RCC 7860 (cell line): ENCODE measurements around the gene FKRP.

Source experiments
- DNase-seq: peaks from one replicate; pipeline ENCODE4 v3.0.0-alpha.2; 2015; ENCODE audit warnings: low spot score
- FAIRE-seq: peaks from 2 replicates; lab custom pipeline; 2012; peaks lifted over from hg19 to GRCh38; lab: Jason Lieb, UNC

Gene FKRP

GRCh38 chr19:46718934-46719622, 26.8 kb upstream of the FKRP start:
- no peak for FAIRE-seq
- DNase-seq: no peak

- DNase-seq (no peak), FAIRE-seq (no peak)
Measured at GRCh38 chr19:46719629-46720502, 26.0 kb upstream of the FKRP start.

- FAIRE-seq (no peak), DNase-seq (no peak)
Measured at GRCh38 chr19:46720503-46721239, 25.2 kb upstream of the FKRP start.

GRCh38 chr19:46721269-46722003, 24.4 kb upstream of the FKRP start:
- FAIRE-seq (no peak), DNase-seq (no peak)

GRCh38 chr19:46722004-46722380, 23.9 kb upstream of the FKRP start:
- FAIRE-seq (no peak), DNase-seq (no peak)

- DNase-seq (no peak), FAIRE-seq (no peak)
Measured at GRCh38 chr19:46722421-46723022, 23.3 kb upstream of the FKRP start.

GRCh38 chr19:46723023-46723461, 22.8 kb upstream of the FKRP start:
- FAIRE-seq: no peak
- no peak for DNase-seq

- no peak for DNase-seq
- FAIRE-seq: no peak
Measured at GRCh38 chr19:46723471-46723870, 22.4 kb upstream of the FKRP start.

- DNase-seq (no peak), FAIRE-seq (no peak)
Measured at GRCh38 chr19:46724468-46724867, 21.4 kb upstream of the FKRP start.

- FAIRE-seq (no peak), DNase-seq (no peak)
Measured at GRCh38 chr19:46725036-46725820, 20.6 kb upstream of the FKRP start.

- no peak for FAIRE-seq
- DNase-seq: no peak
Measured at GRCh38 chr19:46725859-46726393, 19.9 kb upstream of the FKRP start.

GRCh38 chr19:46726551-46726950, 19.3 kb upstream of the FKRP start:
- DNase-seq (no peak), FAIRE-seq (no peak)

- no peak for FAIRE-seq
- DNase-seq: no peak
Measured at GRCh38 chr19:46726971-46727501, 18.8 kb upstream of the FKRP start.

GRCh38 chr19:46727757-46728156, 18.1 kb upstream of the FKRP start:
- no peak for FAIRE-seq
- DNase-seq: no peak

- no peak for FAIRE-seq
Measured at GRCh38 chr19:46728208-46728607, 17.6 kb upstream of the FKRP start.

GRCh38 chr19:46728693-46729339, 17.0 kb upstream of the FKRP start:
- FAIRE-seq (no peak), DNase-seq (no peak)

More at GRCh38 chr19:46728208-46728607, 17.6 kb upstream of the FKRP start:
- no peak for DNase-seq

- DNase-seq: no peak
- no peak for FAIRE-seq
Measured at GRCh38 chr19:46729696-46730095, 16.2 kb upstream of the FKRP start.

GRCh38 chr19:46730187-46730586, 15.7 kb upstream of the FKRP start:
- FAIRE-seq (no peak), DNase-seq (no peak)

- FAIRE-seq: no peak
- DNase-seq: no peak
Measured at GRCh38 chr19:46730595-46730994, 15.3 kb upstream of the FKRP start.
